Caki2 (cell line): ENCODE measurements around the gene AGAP1. TPM values are rescaled to one million over a fixed set of nuclear protein-coding genes. Genes with fewer than 3 reads are reported as not detected.

ENCODE experiments used
- DNase-seq: peaks from one replicate; pipeline ENCODE4 v3.0.0-alpha.2; 2015; ENCODE audit warnings: low read depth
- in situ Hi-C: cut with HindIII; loops from 2 replicates; pipeline ENCODE4 v1.10.0; 2016; ENCODE audit warnings: low sequenced_read_pairs, low pct_unique_long_range_greater_than_20kb, mixed read lengths
- total RNA-seq: library from RNA; depleted of rRNA; stranded (reverse); fragments of >200 nt; shearing (Covaris generic); gene quantifications from 2 replicates; pipeline ENCODE4 v1.2.3, GENCODE V29; 2014; ENCODE audit warnings: low replicate concordance

AGAP1 gene
- total RNA-seq, 1 experiment from 2014 or later: 5.3 TPM

DNA sequence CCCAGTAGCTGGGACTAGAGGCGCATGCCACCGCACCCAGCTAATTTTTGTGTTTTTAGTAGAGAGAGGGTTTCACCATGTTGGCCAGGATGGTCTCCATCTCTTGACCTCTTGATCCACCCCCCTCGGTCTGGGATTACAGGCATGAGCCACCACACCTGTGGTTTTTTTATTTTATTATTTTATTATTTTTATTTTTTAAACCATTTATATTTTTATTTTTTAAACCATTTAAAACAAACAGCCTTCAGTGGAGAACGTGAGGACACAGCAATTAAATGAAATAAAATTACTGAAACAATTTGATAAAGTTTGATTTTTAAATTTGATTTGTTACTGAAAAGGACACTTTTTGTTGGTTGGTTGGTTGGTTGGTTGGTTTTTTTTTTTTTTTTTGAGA, 181.0 kb downstream of the AGAP1 start:
- in situ Hi-C loops: no loop called here
- DNase-seq: no peak

GRCh38 chr2:235675678-235676535, 182.1 kb downstream of the AGAP1 start:
- in situ Hi-C loops: no loop called here
- peak; percentile 5 for DNase-seq

DNA sequence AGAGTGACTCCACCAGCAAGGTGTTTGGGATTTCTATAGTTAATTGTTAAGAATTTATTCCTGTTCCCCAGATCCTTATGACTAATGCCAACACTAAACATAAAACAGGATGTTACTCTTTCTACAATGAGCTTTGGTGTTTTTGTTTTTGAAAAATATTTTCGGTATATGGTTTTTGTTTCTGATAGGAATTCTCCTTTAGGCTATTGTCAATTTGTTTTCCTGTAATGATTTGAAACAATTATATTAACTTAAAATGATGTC, 182.6 kb downstream of the AGAP1 start:
- no peak for DNase-seq
- in situ Hi-C loops: no loop called here

- DNase-seq: no peak
- in situ Hi-C loops: no loop called here
Observed at GRCh38 chr2:235677276-235677788, 183.5 kb downstream of the AGAP1 start.

GRCh38 chr2:235677937-235678336, 184.1 kb downstream of the AGAP1 start:
- in situ Hi-C loops: no loop called here
- DNase-seq: no peak

- DNase-seq: no peak
- in situ Hi-C loops: no loop called here
Observed at GRCh38 chr2:235678712-235679111, 184.9 kb downstream of the AGAP1 start.

GRCh38 chr2:235679471-235679870, 185.6 kb downstream of the AGAP1 start:
- in situ Hi-C loops: no loop called here
- no peak for DNase-seq

- no peak for DNase-seq
- in situ Hi-C loops: no loop called here
Observed at GRCh38 chr2:235685024-235685721, 191.3 kb downstream of the AGAP1 start.

DNA sequence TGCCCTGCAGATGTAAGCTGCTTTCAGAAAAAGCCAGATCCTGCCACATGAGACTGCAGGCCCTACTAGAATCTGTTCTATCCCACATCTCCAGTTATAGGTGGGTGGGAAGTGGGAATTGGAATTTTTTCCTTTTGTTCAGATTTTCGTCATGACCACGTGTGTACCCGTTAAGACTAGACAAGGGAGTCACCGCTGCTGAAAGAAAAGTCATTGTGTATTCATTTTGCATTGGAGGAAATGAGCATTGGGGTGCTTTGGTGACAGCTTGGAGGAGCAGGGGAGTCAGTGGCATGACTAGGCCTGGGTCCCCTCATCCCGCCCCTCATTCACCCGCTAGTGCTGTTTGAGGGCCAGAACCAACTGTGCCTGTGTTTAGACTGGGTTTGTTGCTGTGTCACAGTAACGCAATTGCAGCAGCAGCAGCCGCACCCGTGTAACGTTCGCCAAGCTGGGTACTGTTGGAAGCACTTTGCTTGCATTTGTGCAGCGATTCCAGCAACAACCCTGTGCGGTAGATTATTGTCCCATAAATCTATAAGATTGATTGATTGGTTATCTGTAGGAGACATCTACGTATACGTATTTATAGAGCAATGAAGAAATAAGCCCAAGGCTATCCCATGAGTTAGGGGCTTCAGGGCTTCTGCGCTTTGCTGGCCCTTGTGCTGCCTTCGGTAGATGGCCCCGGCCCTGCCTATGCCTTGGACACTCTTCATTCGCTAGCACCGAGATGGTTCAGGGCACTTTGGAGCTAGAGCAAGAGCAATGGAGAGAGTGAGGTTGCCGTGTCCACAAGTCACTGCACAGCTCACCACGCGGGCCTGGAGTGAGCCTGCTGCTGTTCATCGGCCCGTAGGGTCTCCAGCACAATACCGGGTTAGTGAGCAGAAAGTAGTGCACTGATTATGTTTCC, 194.9 kb downstream of the AGAP1 start:
- no peak for DNase-seq
- in situ Hi-C loops: no loop called here

DNA sequence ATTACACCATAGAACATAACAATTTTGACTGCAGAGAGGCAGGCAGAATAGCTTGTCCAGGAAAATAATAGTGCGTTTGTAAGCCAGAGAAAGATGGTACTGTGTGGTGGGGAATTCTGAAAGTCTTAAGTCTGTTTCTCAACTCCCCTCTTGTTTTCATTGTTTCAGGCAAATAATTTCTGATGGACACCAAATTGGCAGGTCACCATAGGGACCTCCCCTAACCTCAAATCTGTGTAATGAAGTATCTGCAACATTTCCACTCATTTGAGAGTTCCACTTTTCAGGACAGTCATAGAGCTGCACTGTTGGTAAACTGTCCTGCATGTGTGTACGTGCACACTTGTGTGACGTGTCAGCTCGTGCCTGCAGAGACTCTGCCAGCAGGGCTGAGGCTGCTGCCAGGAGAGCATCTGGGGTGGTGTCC, 195.6 kb downstream of the AGAP1 start:
- no peak for DNase-seq
- in situ Hi-C loops: no loop called here

- in situ Hi-C loops: no loop called here
Observed at GRCh38 chr2:235690082-235690808, 196.4 kb downstream of the AGAP1 start.

DNA sequence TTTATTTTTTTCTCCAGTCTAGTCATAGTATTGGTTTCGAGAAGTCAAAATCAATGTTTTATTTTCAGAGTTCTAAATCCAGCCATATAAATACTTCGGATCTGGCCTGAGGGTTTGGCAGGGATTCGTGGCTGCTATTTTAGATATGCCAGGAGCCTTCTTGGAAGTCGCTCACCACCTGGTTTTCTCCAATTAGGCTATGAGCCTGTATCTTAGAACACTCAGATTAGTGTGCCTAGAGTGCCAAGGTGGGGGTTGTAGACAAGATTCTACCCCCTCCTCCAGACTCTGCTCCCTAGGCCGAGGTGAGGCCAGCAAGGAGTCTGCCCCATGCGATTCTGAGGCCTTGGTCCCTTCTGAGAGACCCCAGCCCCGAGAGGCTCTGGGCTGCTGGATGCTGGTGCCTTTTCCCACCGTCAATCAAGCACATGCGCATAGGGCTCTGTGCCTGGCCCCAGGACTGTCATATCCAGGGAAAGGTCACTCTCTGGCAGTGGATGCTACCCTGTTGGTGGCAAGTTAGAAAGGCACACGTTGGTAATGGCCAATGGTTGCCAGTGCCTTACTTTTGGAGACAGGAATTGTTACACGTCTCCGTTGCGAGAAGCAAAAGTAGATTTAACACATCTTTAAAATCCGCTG, 197.1 kb downstream of the AGAP1 start:
- in situ Hi-C loops: no loop called here
- DNase-seq: no peak

More at GRCh38 chr2:235690082-235690808, 196.4 kb downstream of the AGAP1 start:
- no peak for DNase-seq

DNA sequence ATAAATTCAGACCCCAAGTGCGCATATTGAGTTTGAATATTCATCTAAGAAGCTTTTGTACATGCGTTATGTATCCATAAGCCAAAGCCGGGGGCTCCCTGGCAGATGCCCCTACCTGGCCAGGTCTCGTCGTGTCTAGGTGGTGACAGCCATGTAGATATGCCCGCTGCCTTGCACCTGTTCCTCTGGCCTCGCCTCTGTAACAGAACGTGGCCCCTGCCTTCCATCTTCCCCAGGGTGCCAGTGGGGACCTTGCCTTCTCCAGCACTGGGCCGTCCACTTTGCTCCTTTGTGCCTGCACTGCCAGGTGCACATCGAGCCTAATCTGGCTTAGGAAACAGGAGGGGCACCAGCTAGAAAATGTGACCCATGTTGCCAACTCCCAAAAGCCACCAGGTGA, 198.2 kb downstream of the AGAP1 start:
- no peak for DNase-seq
- in situ Hi-C loops: no loop called here

DNA sequence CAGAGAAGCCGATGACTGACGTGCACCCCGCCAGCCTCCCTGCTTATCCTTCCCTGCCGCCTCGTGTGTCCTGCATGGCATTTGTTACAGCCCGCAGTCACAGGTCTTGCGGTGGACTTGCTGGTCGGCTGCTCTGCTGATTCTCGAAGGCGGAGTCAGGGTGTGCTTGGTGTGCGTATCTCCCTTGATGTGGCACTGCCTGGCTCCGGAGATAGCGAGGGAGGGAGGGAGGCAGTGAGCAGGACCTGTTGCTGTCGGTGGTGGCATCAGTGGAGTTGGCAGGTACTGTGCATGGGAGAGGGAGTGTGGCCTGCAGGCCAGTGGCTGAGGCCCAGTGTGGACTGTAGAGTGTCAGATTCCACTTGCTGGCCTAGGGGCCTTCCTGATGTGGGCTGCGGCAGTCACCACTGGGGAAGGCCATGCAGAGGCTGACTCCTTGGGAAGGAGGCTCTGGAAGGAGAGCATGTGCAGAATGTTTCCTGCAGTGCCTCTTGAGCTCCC, 198.9 kb downstream of the AGAP1 start:
- no peak for DNase-seq
- in situ Hi-C loops: no loop called here

DNA sequence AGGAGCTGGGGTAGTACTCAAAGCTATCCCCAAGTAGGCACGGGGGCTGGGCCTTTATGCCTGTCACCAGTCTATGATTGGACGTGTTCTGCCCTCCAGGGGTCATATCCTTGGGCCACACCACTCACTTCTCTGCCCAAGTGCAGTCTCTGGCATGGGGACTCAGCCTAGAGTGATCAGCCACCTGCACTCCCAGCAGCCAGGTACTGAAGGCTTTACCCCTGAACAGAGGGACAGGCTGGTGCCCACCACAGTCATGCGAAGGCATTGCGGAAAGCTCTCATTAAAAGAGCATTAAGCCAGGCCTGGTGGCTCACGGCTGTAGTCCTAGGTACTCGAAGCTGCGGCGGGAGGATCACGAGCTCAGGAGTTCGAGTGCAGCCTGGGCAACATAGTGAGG, 199.4 kb downstream of the AGAP1 start:
- DNase-seq: no peak
- in situ Hi-C loops: no loop called here

- DNase-seq: no peak
- in situ Hi-C loops: no loop called here
Observed at GRCh38 chr2:235694721-235695601, 201.1 kb downstream of the AGAP1 start.

- in situ Hi-C loops: no loop called here
- no peak for DNase-seq
Observed at GRCh38 chr2:235695602-235695895, 201.7 kb downstream of the AGAP1 start.
